IMR-90 (cell line): ENCODE measurements around the gene FUBP3. TPM values are rescaled to one million over a fixed set of nuclear protein-coding genes. Genes with fewer than 3 reads are reported as not detected.

ENCODE experiments used
- ATAC-seq: fragments of 200-7000 bp; cut with Tn5 transposase; 2 replicates; pipeline ENCODE4 v1.9.1; 2020; ENCODE audit warnings: low read depth, mild to moderate bottlenecking, moderate library complexity
- BruUV-seq: library from RNA; stranded (reverse); fragments of 400-500 nt; replicated peaks from 2 replicates; lab custom pipeline; 2021; lab: Mats Ljungman, UMichigan
- CTCF ChIA-PET: fragments of 300-600 bp; formaldehyde crosslinking; extraction: SDS; loops from one replicate; lab custom pipeline; 2021; ENCODE audit warnings: antibody characterized with exemption; lab: Yijun Ruan, JAX
- POLR2A ChIA-PET: fragments of 300-600 bp; sonication (Branson Sonifier 250); formaldehyde crosslinking; loops from one replicate; lab custom pipeline; 2022; ENCODE audit warnings: antibody characterized with exemption; ENCODE audit not compliant: unreplicated experiment; lab: Charles Lee
- DNase-seq: peaks from one replicate; pipeline ENCODE4 v3.0.0; 2013
- H2AFZ ChIP-seq: replicated peaks from 2 replicates; pipeline ENCODE3; 2013; ENCODE audit warnings: low read length, mild to moderate bottlenecking; ENCODE audit not compliant: poor library complexity
- H2AK5ac ChIP-seq: 2 replicates; pipeline ENCODE4 v1.6.1; 2013; ENCODE audit warnings: low read depth, low read length, inconsistent platforms
- H2AK9ac ChIP-seq: replicated peaks from 2 replicates; pipeline ENCODE3; 2013; ENCODE audit warnings: mild to moderate bottlenecking, low read depth, low read length, moderate library complexity; ENCODE audit not compliant: poor library complexity
- H2BK120ac ChIP-seq: 2 replicates; pipeline ENCODE4 v1.6.1; 2013; ENCODE audit warnings: low read depth, low read length, inconsistent platforms
- H2BK15ac ChIP-seq: 3 replicates; pipeline ENCODE4 v1.6.1; 2013; ENCODE audit warnings: low read depth, low read length, inconsistent platforms
- H2BK20ac ChIP-seq: 2 replicates; pipeline ENCODE4 v1.6.1; 2013; ENCODE audit warnings: low read depth, mild to moderate bottlenecking, inconsistent platforms, low read length, moderate library complexity
- H2BK5ac ChIP-seq: 2 replicates; pipeline ENCODE4 v1.6.1; 2013; ENCODE audit warnings: mild to moderate bottlenecking, low read depth, low read length, inconsistent platforms; ENCODE audit not compliant: poor library complexity, severe bottlenecking
- H3K14ac ChIP-seq: replicated peaks from 2 replicates; pipeline ENCODE4 v1.6.1; 2013; ENCODE audit warnings: low read depth, low read length, inconsistent platforms
- H3K18ac ChIP-seq: 2 replicates; pipeline ENCODE4 v1.6.1; 2013; ENCODE audit warnings: low read depth, low read length, control low read depth
- H3K23ac ChIP-seq: 2 replicates; pipeline ENCODE4 v1.6.1; 2013; ENCODE audit warnings: low read depth, low read length, inconsistent platforms
- H3K27ac ChIP-seq: 2 replicates; pipeline ENCODE4 v1.5.1; 2013; ENCODE audit warnings: mild to moderate bottlenecking, control low read depth, low read length; ENCODE audit not compliant: insufficient read depth
- H3K27me3 ChIP-seq: 2 replicates; pipeline ENCODE4 v1.6.1; 2013; ENCODE audit warnings: low read length; ENCODE audit not compliant: control insufficient read depth, insufficient read depth
- H3K36me3 ChIP-seq: 2 replicates; pipeline ENCODE4 v1.6.1; 2013; ENCODE audit warnings: low read length, mixed read lengths; ENCODE audit not compliant: control insufficient read depth, insufficient read depth
- H3K4ac ChIP-seq: 2 replicates; pipeline ENCODE4 v1.6.1; 2013; ENCODE audit warnings: low read depth, low read length, inconsistent platforms
- H3K4me1 ChIP-seq: 2 replicates; pipeline ENCODE4 v1.6.1; 2013; ENCODE audit warnings: low read length, mixed read lengths; ENCODE audit not compliant: control insufficient read depth, insufficient read depth
- H3K4me2 ChIP-seq: 2 replicates; pipeline ENCODE4 v1.6.1; 2013; ENCODE audit warnings: low read depth, mild to moderate bottlenecking, control low read depth, low read length, moderate library complexity
- H3K4me3 ChIP-seq: 2 replicates; pipeline ENCODE4 v1.5.1; 2013; ENCODE audit warnings: low read depth, mild to moderate bottlenecking, control low read depth, low read length, moderate library complexity; ENCODE audit not compliant: insufficient read depth
- H3K56ac ChIP-seq: 2 replicates; pipeline ENCODE4 v1.6.1; 2013; ENCODE audit warnings: low read length, inconsistent platforms; ENCODE audit not compliant: insufficient read depth; ENCODE audit errors: extremely low read depth
- H3K79me1 ChIP-seq, 2 experiments: 2 replicates each; pipeline ENCODE4 v1.6.1; 2013; ENCODE audit warnings: low read length in 2 of 2, inconsistent platforms in 1 of 2, low read depth in 1 of 2
- H3K9ac ChIP-seq: 2 replicates; pipeline ENCODE4 v1.6.1; 2013; ENCODE audit warnings: low read depth, low read length, control low read depth
- H3K9me1 ChIP-seq: 2 replicates; pipeline ENCODE4 v1.6.1; 2013; ENCODE audit warnings: low read length, inconsistent platforms; ENCODE audit not compliant: insufficient read depth
- H3K9me3 ChIP-seq: 2 replicates; pipeline ENCODE4 v1.6.1; 2013; ENCODE audit warnings: low read length; ENCODE audit not compliant: control insufficient read depth, insufficient read depth
- H4K20me1 ChIP-seq: 2 replicates; pipeline ENCODE4 v1.6.1; 2013; ENCODE audit warnings: low read length, inconsistent platforms; ENCODE audit not compliant: insufficient read depth
- H4K5ac ChIP-seq: 2 replicates; pipeline ENCODE4 v1.6.1; 2013; ENCODE audit warnings: mild to moderate bottlenecking, low read depth, low read length, control low read depth
- H4K8ac ChIP-seq, 2 experiments: 2 replicates each; pipeline ENCODE4 v1.6.1; 2013; ENCODE audit warnings: low read depth in 2 of 2, low read length in 2 of 2, control low read depth in 1 of 2, inconsistent platforms in 1 of 2
- H4K91ac ChIP-seq: 2 replicates; pipeline ENCODE4 v1.6.1; 2013; ENCODE audit warnings: low read depth, low read length, inconsistent platforms; ENCODE audit not compliant: insufficient read depth
- BHLHE40 ChIP-seq: fragments of 150-350 bp; IDR thresholded peaks from 2 replicates; pipeline ENCODE4 v1.6.1; 2016; ENCODE audit warnings: mild to moderate bottlenecking, low read depth, low read length
- CEBPB ChIP-seq: IDR thresholded peaks from 2 replicates; pipeline ENCODE4 v1.6.1; 2012; ENCODE audit warnings: low read depth, low read length, improper control_type of control experiment
- CHD1 ChIP-seq: IDR thresholded peaks from 2 replicates; pipeline ENCODE4 v1.6.1; 2012; ENCODE audit warnings: low read depth, low read length, improper control_type of control experiment
- CTCF ChIP-seq: conservative IDR thresholded peaks from 2 replicates; pipeline ENCODE4 v1.5.1; 2012; ENCODE audit warnings: mild to moderate bottlenecking, low read depth, low read length, improper control_type of control experiment
- FOS ChIP-seq: fragments of 150-350 bp; IDR thresholded peaks from 2 replicates; pipeline ENCODE4 v1.6.1; 2016; ENCODE audit warnings: low read depth, low read length
- MAFK ChIP-seq: IDR thresholded peaks from 2 replicates; pipeline ENCODE4 v1.6.1; 2012; ENCODE audit warnings: low read depth, low read length, improper control_type of control experiment
- MAZ ChIP-seq: IDR thresholded peaks from 2 replicates; pipeline ENCODE4 v1.6.1; 2012; ENCODE audit warnings: low read depth, mild to moderate bottlenecking, low read length, improper control_type of control experiment, moderate library complexity, borderline replicate concordance
- MXI1 ChIP-seq: IDR thresholded peaks from 2 replicates; pipeline ENCODE4 v1.6.1; 2012; ENCODE audit warnings: low read depth, mild to moderate bottlenecking, low read length, moderate library complexity, borderline replicate concordance
- NFE2L2 ChIP-seq: fragments of 150-350 bp; IDR thresholded peaks from 2 replicates; pipeline ENCODE4 v1.6.1; 2016; ENCODE audit warnings: low read depth, mild to moderate bottlenecking, low read length
- POLR2A ChIP-seq: IDR thresholded peaks from 2 replicates; pipeline ENCODE4 v1.6.1; 2012; ENCODE audit warnings: mild to moderate bottlenecking, low read depth, low read length
- RAD21 ChIP-seq: IDR thresholded peaks from 2 replicates; pipeline ENCODE4 v1.6.1; 2012; ENCODE audit warnings: low read length, improper control_type of control experiment
- RFX5 ChIP-seq: IDR thresholded peaks from 2 replicates; pipeline ENCODE4 v1.8.0; 2012; ENCODE audit warnings: low read depth, mild to moderate bottlenecking, low read length, moderate library complexity
- SMC3 ChIP-seq: fragments of 150-350 bp; IDR thresholded peaks from 2 replicates; pipeline ENCODE4 v1.6.1; 2016; ENCODE audit warnings: low read depth, mild to moderate bottlenecking, antibody characterized with exemption, low read length, moderate library complexity
- WGBS, 2 experiments: methylation state at CpG; one replicate each; pipeline versions ENCODE4 v1.1.5 to v1.1.7; 2013; ENCODE audit warnings: missing lambda C conversion rate in 2 of 2; ENCODE audit not compliant: insufficient read length in 1 of 2; ENCODE audit errors: extremely low coverage in 2 of 2; 5-methylcytosine and 5-hydroxymethylcytosine counted together
- dilution Hi-C: fragments of 300-500 bp; cut with HindIII; formaldehyde crosslinking; loops from one replicate; pipeline ENCODE4 v1.14.3; 2018; ENCODE audit warnings: low sequenced_read_pairs; ENCODE audit not compliant: unreplicated experiment
- in situ Hi-C: fragments of 300-500 bp; cut with MboI; formaldehyde crosslinking; loops from 3 replicates; pipeline ENCODE4 v1.14.3; 2019; ENCODE audit warnings: low sequenced_read_pairs, inconsistent platforms, mixed read lengths
- intact Hi-C: fragments of 100-400 bp; cut with micrococcal nuclease; formaldehyde crosslinking; loops from 2 replicates; pipeline ENCODE4 v1.10.0; 2022
- polyA plus RNA-seq, 3 experiments: library from polyadenylated mRNA; depleted of rRNA; stranded (reverse); fragments of >200 nt; gene quantifications; 2 replicates each; pipeline ENCODE4 v1.2.3, GENCODE V29; 2012; ENCODE audit warnings: low replicate concordance in 1 of 3
- total RNA-seq: library from RNA; depleted of rRNA; stranded (reverse); fragments of >200 nt; gene quantifications from 2 replicates; pipeline ENCODE4 v1.2.3, GENCODE V29; 2012
- TF ChIP-seq, protein P1 (sequence below): fragments of 150-350 bp; IDR thresholded peaks from 2 replicates; pipeline ENCODE4 v1.6.1; 2017; ENCODE audit warnings: mild to moderate bottlenecking, antibody characterized with exemption, low read length, low read depth
- TF ChIP-seq, protein P2 (sequence below): fragments of 150-350 bp; IDR thresholded peaks from 2 replicates; pipeline ENCODE4 v1.6.1; 2016; ENCODE audit warnings: low read depth, mild to moderate bottlenecking, low read length, moderate library complexity, borderline replicate concordance

Gene FUBP3
- total and polyA plus RNA-seq, 2 of the 4 experiments (the other 2 are of a cell fraction), result 32.3 to 50.1 TPM

GRCh38 chr9:130627896-130628792 lies 48.8 kb downstream of the FUBP3 start:
- dilution Hi-C loops, result no loop called here
- Histone ChIP-seq H4K91ac (no peak overlapping the region), H3K23ac (no peak overlapping the region), H3K9me3 (no peaks in the 10 kb centered on the region), H4K20me1 (peaks cover 5% of the 10 kb centered on the region; the same call in 1 of the 2 replicates), H4K5ac (no peak overlapping the region), H3K27ac (no peak overlapping the region), H3K18ac (no peak overlapping the region), H3K4me2 (no peak overlapping the region), H2BK20ac (no peak overlapping the region), H2BK5ac (no peak overlapping the region), H2AK9ac (peak overlapping the region; percentile 10), H2AK5ac (no peak overlapping the region), H3K27me3 (no peaks in the 10 kb centered on the region), H3K4me1 (no peaks in the 10 kb centered on the region), H3K4me3 (no peak overlapping the region), H3K4ac (no peak overlapping the region), H3K9ac (no peak overlapping the region), H3K36me3 (peaks cover 82% of the 10 kb centered on the region), H3K9me1 (no peaks in the 10 kb centered on the region), H2BK15ac (no peak overlapping the region), H3K56ac (no peak overlapping the region), H2AFZ (no peak overlapping the region), H4K8ac (no peak overlapping the region), H2BK120ac (no peak overlapping the region), H3K79me1 (peaks cover 0 to 6% of the 10 kb centered on the region in 2 experiments; a peak in 2 of 4 replicates), H3K14ac (no peak overlapping the region)
- 69% methylated on average over 8 of the region's 23 CpGs; no CpG with 5 or more reads in 1 of the 2 experiments for WGBS, 2 experiments
- ATAC-seq, result peak; percentile 80; the same call in 1 of the 2 replicates
- no peak for DNase-seq
- BruUV-seq, result no TSS peak
- in situ Hi-C loops, result no loop called here
- ChIA-PET POLR2A (no interaction called here), CTCF (no interaction called here)
- intact Hi-C loops, result no loop called here
- TF ChIP-seq, protein P1, sequence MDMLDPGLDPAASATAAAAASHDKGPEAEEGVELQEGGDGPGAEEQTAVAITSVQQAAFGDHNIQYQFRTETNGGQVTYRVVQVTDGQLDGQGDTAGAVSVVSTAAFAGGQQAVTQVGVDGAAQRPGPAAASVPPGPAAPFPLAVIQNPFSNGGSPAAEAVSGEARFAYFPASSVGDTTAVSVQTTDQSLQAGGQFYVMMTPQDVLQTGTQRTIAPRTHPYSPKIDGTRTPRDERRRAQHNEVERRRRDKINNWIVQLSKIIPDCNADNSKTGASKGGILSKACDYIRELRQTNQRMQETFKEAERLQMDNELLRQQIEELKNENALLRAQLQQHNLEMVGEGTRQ, result no peak
- TF ChIP-seq SMC3 (no peak), MXI1 (no peak), FOS (no peak), NFE2L2 (no peak), RAD21 (no peak), MAZ (no peak), CEBPB (no peak), RFX5 (no peak), CHD1 (no peak), MAFK (no peak), CTCF (no peak), POLR2A (no peak), BHLHE40 (no peak)
- TF ChIP-seq, protein P2, sequence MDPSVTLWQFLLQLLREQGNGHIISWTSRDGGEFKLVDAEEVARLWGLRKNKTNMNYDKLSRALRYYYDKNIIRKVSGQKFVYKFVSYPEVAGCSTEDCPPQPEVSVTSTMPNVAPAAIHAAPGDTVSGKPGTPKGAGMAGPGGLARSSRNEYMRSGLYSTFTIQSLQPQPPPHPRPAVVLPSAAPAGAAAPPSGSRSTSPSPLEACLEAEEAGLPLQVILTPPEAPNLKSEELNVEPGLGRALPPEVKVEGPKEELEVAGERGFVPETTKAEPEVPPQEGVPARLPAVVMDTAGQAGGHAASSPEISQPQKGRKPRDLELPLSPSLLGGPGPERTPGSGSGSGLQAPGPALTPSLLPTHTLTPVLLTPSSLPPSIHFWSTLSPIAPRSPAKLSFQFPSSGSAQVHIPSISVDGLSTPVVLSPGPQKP, result no peak
